AG09319 (cell line): ENCODE data around the gene RFX6.
"Not testable (repeated sequence)": the region's sequence is repeated elsewhere in the genome, so short reads cannot be mapped to it uniquely, and the experiment has no call there.

ENCODE experiments used
- DNase-seq: peaks from one replicate; pipeline ENCODE4 v3.0.0-alpha.2; 2010; ENCODE audit warnings: low read depth; ENCODE audit errors: extremely low read depth
- TF ChIP-seq, protein P1 (sequence below): IDR thresholded peaks from 2 replicates; pipeline ENCODE4 v1.5.1; 2011; ENCODE audit warnings: low read depth, mild to moderate bottlenecking, inconsistent platforms, low read length, moderate library complexity

Gene RFX6, protein sequence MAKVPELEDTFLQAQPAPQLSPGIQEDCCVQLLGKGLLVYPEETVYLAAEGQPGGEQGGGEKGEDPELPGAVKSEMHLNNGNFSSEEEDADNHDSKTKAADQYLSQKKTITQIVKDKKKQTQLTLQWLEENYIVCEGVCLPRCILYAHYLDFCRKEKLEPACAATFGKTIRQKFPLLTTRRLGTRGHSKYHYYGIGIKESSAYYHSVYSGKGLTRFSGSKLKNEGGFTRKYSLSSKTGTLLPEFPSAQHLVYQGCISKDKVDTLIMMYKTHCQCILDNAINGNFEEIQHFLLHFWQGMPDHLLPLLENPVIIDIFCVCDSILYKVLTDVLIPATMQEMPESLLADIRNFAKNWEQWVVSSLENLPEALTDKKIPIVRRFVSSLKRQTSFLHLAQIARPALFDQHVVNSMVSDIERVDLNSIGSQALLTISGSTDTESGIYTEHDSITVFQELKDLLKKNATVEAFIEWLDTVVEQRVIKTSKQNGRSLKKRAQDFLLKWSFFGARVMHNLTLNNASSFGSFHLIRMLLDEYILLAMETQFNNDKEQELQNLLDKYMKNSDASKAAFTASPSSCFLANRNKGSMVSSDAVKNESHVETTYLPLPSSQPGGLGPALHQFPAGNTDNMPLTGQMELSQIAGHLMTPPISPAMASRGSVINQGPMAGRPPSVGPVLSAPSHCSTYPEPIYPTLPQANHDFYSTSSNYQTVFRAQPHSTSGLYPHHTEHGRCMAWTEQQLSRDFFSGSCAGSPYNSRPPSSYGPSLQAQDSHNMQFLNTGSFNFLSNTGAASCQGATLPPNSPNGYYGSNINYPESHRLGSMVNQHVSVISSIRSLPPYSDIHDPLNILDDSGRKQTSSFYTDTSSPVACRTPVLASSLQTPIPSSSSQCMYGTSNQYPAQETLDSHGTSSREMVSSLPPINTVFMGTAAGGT

DNA sequence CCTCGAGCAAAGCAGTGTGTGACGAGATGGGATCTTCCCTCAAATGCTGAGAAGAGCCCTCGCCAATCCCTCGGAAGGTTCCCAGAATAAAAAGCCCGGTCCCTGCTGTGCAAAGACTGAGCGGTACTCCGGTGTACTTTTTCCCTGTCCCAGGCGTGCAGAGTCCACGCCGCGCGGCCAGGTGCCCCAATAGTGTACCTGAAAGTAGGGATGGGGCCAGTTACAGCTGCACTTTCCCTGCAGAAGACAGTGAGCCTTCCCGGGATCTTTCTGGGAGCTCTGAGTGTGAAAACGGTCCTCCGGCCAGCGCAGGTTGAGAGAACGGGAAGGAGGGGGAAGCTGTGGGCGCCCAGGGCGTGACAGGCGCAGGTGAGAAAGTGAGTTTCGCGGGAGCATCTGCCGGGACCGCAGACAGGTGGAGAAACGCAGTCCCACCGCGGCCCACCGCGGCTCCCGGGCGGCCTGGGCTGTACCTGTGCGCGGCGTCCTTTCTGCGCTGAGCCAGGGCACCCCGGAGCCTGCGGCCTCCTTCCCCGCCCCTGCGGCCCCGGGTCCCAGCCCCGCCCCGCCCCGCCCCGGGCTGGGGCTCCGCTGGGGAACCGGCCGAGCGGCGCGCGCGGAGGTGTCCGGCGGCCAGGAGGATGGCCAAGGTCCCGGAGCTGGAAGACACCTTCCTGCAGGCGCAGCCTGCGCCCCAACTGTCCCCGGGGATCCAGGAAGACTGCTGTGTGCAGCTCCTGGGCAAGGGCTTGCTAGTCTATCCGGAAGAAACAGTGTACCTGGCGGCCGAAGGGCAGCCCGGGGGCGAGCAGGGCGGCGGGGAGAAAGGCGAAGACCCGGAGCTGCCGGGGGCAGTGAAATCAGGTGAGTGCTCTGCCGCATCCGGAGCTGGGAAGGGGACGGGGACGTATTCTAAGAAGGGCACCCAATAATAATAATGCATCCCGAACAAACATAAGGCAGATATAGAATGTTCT, at the start of gene RFX6:
RFX6 (plus strand) TSS at position 608 of the 977 bp plus-strand sequence; CDS start at position 642, 34 bp downstream.
- TF ChIP-seq, protein P1, sequence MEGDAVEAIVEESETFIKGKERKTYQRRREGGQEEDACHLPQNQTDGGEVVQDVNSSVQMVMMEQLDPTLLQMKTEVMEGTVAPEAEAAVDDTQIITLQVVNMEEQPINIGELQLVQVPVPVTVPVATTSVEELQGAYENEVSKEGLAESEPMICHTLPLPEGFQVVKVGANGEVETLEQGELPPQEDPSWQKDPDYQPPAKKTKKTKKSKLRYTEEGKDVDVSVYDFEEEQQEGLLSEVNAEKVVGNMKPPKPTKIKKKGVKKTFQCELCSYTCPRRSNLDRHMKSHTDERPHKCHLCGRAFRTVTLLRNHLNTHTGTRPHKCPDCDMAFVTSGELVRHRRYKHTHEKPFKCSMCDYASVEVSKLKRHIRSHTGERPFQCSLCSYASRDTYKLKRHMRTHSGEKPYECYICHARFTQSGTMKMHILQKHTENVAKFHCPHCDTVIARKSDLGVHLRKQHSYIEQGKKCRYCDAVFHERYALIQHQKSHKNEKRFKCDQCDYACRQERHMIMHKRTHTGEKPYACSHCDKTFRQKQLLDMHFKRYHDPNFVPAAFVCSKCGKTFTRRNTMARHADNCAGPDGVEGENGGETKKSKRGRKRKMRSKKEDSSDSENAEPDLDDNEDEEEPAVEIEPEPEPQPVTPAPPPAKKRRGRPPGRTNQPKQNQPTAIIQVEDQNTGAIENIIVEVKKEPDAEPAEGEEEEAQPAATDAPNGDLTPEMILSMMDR: no peak
- no peak for DNase-seq

DNA sequence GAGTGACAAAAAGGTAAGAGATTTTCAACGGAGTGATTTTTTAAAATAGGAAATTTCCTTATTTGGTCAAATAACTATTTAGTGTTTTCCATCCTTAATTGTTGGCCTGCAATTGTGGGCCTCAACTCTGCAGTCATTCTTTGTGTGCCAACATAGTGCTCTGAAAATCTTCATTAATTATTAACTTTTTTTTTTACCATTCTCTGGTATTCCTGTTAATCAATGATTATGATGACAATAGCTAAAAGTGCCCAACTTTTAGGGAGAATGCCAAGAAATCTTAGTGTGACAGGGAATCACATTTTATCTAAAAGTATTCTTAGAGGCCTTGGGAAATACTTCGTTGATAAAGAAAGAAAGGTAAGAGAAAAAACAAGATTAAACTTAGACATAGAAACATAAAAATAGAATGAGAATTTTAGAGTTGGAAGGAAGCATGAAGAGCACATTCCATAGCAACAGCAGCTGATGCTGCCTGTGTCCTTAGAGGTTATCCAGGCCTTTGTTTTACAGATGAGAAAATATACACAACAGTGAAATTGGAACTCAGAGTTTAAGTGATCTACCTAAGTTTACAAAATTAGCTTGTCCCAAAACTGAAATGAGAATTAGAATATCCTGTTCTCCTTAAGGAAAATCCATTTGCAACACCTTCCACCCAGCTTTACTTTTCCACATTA, 49.3 kb upstream of the RFX6 start:
- TF ChIP-seq, protein P1: no peak
- DNase-seq: no peak

DNA sequence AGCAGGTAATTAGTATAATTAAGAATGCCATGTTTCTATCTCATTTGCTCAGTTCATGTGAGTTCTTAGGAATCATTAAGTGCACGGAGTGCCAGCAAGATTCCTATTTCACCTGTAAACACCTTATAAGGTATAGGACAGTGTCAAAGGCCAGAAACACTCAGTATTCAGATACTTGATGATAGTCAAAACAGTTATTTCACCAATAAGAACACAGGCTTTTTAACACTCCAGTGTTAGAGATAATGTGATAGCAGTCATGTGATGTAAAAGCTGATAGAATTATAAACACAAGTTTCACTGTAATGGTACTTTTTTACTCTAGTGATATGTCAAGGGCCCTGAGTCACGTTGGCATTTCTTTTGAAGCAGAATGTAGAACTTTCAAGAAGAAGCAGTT, 48.1 kb upstream of the RFX6 start, which contains the start of gene GPRC6A:
GPRC6A (minus strand) TSS at position 101 of the 400 bp plus-strand sequence; CDS start at position 31, 70 bp downstream.
- TF ChIP-seq, protein P1: no peak
- DNase-seq: no peak

DNA sequence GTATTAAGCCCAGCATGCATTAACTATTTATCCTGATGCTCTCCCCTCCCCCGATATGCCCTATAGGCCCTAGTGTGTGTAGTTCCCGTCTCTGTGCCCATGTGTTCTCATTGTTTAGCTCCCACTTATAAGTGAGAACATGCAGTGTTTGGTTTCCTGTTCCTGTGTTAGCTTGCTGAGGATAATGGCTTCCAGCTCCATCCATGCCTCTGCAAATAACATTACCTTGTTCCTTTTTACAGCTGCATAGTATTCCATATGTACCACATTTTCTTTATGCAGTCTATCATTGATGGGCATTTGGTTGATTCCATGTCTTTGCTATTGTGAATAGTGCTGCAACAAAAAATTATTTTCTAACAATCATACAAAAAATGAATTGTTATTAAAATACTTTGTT, 42.5 kb upstream of the RFX6 start:
- DNase-seq: not testable (repeated sequence)

DNA sequence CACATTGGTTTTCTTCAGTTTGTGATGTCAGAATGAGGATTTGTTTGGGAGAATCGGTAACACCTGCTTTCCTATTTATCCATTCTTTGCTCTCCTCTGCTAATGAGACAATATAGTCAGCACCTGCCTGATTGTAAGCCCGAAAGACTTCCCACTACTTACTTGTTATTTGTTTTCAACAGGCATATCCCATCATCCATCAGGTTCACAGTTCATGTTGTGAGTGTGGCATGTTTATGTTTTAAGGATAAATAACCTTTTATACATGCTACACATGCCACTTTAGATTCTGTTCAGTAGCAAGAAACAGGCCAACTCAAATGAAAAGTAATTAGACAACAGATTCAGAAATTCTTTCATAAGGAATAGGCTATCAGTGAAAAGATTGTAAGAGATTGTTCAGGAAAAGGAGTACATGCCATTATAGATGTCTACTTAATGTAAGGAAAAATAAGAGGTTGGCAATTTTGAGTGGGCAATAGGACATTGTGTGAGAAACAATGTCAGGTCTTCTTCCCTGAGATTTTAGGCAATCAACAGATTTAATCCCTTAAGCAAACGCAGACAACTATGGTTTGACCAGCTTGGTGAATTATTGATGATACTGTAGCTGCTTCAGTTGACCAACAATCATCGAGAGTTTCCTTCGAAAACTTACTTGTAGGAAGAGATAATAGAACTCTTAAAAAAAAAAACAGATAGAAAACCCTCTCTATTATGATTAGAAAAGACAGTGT, 40.3 kb upstream of the RFX6 start:
- TF ChIP-seq, protein P1: no peak
- no peak for DNase-seq

DNA sequence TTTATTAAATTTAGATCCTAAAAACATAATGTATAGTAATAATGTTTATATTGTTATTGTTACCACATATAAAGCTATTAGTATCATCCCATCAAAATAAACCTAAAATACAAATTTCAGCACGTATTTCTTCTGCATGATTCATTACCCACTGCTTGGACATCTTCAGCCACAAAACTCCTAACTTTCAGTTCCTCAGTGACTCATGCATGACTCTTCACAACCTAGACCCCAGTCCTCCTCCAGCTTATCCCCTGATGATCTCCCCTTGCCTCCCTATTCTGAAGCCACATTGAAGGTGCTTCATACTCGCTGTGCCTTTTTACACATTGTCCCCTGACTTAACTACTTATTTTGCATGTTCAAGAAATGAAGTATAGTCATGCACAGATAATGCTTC, 37.0 kb upstream of the RFX6 start:
- TF ChIP-seq, protein P1: no peak
- no peak for DNase-seq
